Measurements from ENCODE around the gene ZMYM2.
"Not testable (repeated sequence)": the region's sequence is repeated elsewhere in the genome, so short reads cannot be mapped to it uniquely, and the experiment has no call there.

DNA sequence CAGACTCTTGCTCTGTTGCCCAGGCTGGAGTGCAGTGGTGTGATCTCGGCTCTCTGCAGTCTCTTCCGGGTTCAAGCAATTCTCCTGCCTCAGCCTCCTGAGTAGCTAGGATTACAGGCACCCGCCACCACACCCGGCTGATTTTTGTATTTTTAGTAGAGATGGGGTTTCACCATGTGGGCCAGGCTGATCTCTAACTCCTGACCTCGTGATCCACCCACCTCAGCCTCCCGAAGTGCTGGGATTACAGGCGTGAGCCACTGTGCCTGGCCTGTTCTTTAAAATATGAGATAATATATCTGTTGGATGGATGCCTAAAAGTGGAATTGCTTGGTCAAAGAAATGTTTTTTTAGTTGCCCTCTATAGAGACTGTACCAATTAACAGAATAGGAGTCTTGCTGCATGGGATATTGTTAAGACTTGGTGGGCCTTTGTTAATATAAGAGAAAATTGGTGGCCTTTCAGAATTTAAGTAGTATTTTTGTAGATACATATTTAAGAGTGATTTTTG is 16.0 kb downstream of the ZMYM2 start:
- TF ChIP-seq, protein P1, sequence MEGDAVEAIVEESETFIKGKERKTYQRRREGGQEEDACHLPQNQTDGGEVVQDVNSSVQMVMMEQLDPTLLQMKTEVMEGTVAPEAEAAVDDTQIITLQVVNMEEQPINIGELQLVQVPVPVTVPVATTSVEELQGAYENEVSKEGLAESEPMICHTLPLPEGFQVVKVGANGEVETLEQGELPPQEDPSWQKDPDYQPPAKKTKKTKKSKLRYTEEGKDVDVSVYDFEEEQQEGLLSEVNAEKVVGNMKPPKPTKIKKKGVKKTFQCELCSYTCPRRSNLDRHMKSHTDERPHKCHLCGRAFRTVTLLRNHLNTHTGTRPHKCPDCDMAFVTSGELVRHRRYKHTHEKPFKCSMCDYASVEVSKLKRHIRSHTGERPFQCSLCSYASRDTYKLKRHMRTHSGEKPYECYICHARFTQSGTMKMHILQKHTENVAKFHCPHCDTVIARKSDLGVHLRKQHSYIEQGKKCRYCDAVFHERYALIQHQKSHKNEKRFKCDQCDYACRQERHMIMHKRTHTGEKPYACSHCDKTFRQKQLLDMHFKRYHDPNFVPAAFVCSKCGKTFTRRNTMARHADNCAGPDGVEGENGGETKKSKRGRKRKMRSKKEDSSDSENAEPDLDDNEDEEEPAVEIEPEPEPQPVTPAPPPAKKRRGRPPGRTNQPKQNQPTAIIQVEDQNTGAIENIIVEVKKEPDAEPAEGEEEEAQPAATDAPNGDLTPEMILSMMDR (IDR thresholded peaks at IDR 0.05; ENCODE audit: low read depth, low read length): not testable (repeated sequence)
- TF ChIP-seq EZH2phosphoT487 (IDR thresholded peaks at IDR 0.05; ENCODE audit: low read depth): not testable (repeated sequence)

Data from OCI-LY3 (cell line).